GM18907 (cell line): ENCODE measurements around the gene EEF1AKMT1.

Source experiments
- ATAC-seq: cut with Tn5 transposase; IDR thresholded peaks from one replicate; pipeline ENCODE4 v1.9.1; 2021; ENCODE audit warnings: mild to moderate bottlenecking, moderate library complexity; ENCODE audit not compliant: unreplicated experiment

Gene EEF1AKMT1

GRCh38 chr13:20773194-20774080 lies at the start of gene EEF1AKMT1:
Gene EEF1AKMT1, minus strand, starts transcription at chr13:20773961. Its CDS starts 16,363 bp downstream, at chr13:20757598.
- peak; percentile 82 for ATAC-seq

GRCh38 chr13:20823071-20823470 lies 49.3 kb upstream of the EEF1AKMT1 start:
- ATAC-seq, result no peak

GRCh38 chr13:20822406-20822805 lies 48.6 kb upstream of the EEF1AKMT1 start:
- ATAC-seq, result no peak

GRCh38 chr13:20819715-20820114 lies 46.0 kb upstream of the EEF1AKMT1 start:
- ATAC-seq, result no peak

GRCh38 chr13:20815464-20815863 lies 41.7 kb upstream of the EEF1AKMT1 start:
- no peak for ATAC-seq

GRCh38 chr13:20814224-20814910 lies 40.6 kb upstream of the EEF1AKMT1 start:
- ATAC-seq, result no peak

GRCh38 chr13:20812890-20813289 lies 39.1 kb upstream of the EEF1AKMT1 start:
- ATAC-seq, result no peak

GRCh38 chr13:20810808-20811207 lies 37.0 kb upstream of the EEF1AKMT1 start:
- ATAC-seq, result no peak

GRCh38 chr13:20808874-20809273 lies 35.1 kb upstream of the EEF1AKMT1 start:
- ATAC-seq, result no peak

GRCh38 chr13:20803180-20803965 lies 29.6 kb upstream of the EEF1AKMT1 start:
- no peak for ATAC-seq

GRCh38 chr13:20801707-20802106 lies 27.9 kb upstream of the EEF1AKMT1 start:
- ATAC-seq, result no peak

- no peak for ATAC-seq
Measured at GRCh38 chr13:20799726-20800416, 26.1 kb upstream of the EEF1AKMT1 start.

- no peak for ATAC-seq
Measured at GRCh38 chr13:20798027-20798426, 24.3 kb upstream of the EEF1AKMT1 start.

GRCh38 chr13:20796791-20797508 lies 23.2 kb upstream of the EEF1AKMT1 start:
- ATAC-seq, result no peak

GRCh38 chr13:20789665-20790064 lies 15.9 kb upstream of the EEF1AKMT1 start:
- no peak for ATAC-seq

GRCh38 chr13:20788312-20788711 lies 14.6 kb upstream of the EEF1AKMT1 start:
- no peak for ATAC-seq

GRCh38 chr13:20787180-20787579 lies 13.4 kb upstream of the EEF1AKMT1 start:
- no peak for ATAC-seq

- peak; percentile 78 for ATAC-seq
Measured at GRCh38 chr13:20782116-20782708, 8.5 kb upstream of the EEF1AKMT1 start.

- ATAC-seq, result no peak
Measured at GRCh38 chr13:20780317-20780716, 6.6 kb upstream of the EEF1AKMT1 start.

- no peak for ATAC-seq
Measured at GRCh38 chr13:20779405-20779804, 5.6 kb upstream of the EEF1AKMT1 start.
